ENCODE results near the gene CRYBG1.

CRYBG1 gene

GRCh38 chr6:106477146-106477545 is 116.6 kb downstream of the CRYBG1 start:
- TF ChIP-seq GABPA (IDR thresholded peaks at IDR 0.05; ENCODE audit: low read depth) (no peak), SPI1 (IDR thresholded peaks at IDR 0.05; ENCODE audit: borderline replicate concordance, low read depth) (peak; percentile 71; the same call in 1 of the 2 replicates)
- peak overlapping the region; percentile 73 for H3K27ac ChIP-seq (replicated peaks)
- no peak overlapping the region for H3K4me3 ChIP-seq (replicated peaks; ENCODE audit: insufficient read depth, low read length)
- no peaks in the 10 kb centered on the region for H3K27me3 ChIP-seq (ENCODE audit: insufficient read depth, poor library complexity, severe bottlenecking)
- no peak for DNase-seq (ENCODE audit: low read depth in 1 of 2, low spot score in 1 of 2)

- Histone ChIP-seq H3K4me3 (replicated peaks; ENCODE audit: insufficient read depth, low read length) (no peak overlapping the region), H3K27me3 (ENCODE audit: insufficient read depth, poor library complexity, severe bottlenecking) (no peaks in the 10 kb centered on the region), H3K27ac (replicated peaks) (peak overlapping the region; percentile 73)
- peak in 1 of 2 experiments; percentile 76 for DNase-seq (ENCODE audit: low read depth in 1 of 2, low spot score in 1 of 2)
- peak; percentile 45; the same call in 1 of the 2 replicates for TF ChIP-seq POLR2AphosphoS5 (IDR thresholded peaks at IDR 0.05; ENCODE audit: low read depth)
- TF ChIP-seq, protein P1, sequence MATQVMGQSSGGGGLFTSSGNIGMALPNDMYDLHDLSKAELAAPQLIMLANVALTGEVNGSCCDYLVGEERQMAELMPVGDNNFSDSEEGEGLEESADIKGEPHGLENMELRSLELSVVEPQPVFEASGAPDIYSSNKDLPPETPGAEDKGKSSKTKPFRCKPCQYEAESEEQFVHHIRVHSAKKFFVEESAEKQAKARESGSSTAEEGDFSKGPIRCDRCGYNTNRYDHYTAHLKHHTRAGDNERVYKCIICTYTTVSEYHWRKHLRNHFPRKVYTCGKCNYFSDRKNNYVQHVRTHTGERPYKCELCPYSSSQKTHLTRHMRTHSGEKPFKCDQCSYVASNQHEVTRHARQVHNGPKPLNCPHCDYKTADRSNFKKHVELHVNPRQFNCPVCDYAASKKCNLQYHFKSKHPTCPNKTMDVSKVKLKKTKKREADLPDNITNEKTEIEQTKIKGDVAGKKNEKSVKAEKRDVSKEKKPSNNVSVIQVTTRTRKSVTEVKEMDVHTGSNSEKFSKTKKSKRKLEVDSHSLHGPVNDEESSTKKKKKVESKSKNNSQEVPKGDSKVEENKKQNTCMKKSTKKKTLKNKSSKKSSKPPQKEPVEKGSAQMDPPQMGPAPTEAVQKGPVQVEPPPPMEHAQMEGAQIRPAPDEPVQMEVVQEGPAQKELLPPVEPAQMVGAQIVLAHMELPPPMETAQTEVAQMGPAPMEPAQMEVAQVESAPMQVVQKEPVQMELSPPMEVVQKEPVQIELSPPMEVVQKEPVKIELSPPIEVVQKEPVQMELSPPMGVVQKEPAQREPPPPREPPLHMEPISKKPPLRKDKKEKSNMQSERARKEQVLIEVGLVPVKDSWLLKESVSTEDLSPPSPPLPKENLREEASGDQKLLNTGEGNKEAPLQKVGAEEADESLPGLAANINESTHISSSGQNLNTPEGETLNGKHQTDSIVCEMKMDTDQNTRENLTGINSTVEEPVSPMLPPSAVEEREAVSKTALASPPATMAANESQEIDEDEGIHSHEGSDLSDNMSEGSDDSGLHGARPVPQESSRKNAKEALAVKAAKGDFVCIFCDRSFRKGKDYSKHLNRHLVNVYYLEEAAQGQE (IDR thresholded peaks at IDR 0.05; ENCODE audit: insufficient replicate concordance, low read depth), result no peak
Measured at GRCh38 chr6:106477790-106478189, 117.3 kb downstream of the CRYBG1 start.

DNA sequence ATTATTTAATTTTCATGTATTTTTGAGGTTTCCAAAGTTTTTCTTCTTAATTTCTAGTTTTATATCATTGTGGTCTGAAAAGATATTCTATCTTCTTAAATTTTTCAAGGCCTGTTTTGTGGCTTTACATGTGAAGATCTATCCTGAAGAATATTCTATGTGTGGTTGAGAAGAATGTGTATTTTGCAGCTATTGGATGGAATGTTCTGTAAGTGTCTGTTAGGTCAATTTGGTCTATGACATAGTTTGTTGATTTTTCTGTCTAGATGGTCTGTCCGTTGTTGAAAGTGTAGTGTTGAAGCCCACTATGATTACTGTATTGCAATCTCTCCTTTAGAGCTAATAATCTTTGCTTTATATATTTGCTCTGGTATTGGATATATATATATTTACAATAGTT is 125.7 kb downstream of the CRYBG1 start:
- H3K4me3 ChIP-seq (replicated peaks; ENCODE audit: insufficient read depth, low read length), result no peak overlapping the region
- TF ChIP-seq, protein P1 (IDR thresholded peaks at IDR 0.05; ENCODE audit: insufficient replicate concordance, low read depth), result no peak
- TF ChIP-seq GABPA (IDR thresholded peaks at IDR 0.05; ENCODE audit: low read depth) (no peak), POLR2AphosphoS5 (IDR thresholded peaks at IDR 0.05; ENCODE audit: low read depth) (no peak), SPI1 (IDR thresholded peaks at IDR 0.05; ENCODE audit: borderline replicate concordance, low read depth) (no peak)
- TF ChIP-seq, protein P2, sequence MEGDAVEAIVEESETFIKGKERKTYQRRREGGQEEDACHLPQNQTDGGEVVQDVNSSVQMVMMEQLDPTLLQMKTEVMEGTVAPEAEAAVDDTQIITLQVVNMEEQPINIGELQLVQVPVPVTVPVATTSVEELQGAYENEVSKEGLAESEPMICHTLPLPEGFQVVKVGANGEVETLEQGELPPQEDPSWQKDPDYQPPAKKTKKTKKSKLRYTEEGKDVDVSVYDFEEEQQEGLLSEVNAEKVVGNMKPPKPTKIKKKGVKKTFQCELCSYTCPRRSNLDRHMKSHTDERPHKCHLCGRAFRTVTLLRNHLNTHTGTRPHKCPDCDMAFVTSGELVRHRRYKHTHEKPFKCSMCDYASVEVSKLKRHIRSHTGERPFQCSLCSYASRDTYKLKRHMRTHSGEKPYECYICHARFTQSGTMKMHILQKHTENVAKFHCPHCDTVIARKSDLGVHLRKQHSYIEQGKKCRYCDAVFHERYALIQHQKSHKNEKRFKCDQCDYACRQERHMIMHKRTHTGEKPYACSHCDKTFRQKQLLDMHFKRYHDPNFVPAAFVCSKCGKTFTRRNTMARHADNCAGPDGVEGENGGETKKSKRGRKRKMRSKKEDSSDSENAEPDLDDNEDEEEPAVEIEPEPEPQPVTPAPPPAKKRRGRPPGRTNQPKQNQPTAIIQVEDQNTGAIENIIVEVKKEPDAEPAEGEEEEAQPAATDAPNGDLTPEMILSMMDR (IDR thresholded peaks at IDR 0.05; ENCODE audit: insufficient read depth, low read length), result no peak
- DNase-seq (ENCODE audit: low read depth in 1 of 2, low spot score in 1 of 2), result no peak

GRCh38 chr6:106488494-106489370 is 128.2 kb downstream of the CRYBG1 start:
- Histone ChIP-seq H3K27ac (replicated peaks) (no peak overlapping the region), H3K4me3 (replicated peaks; ENCODE audit: insufficient read depth, low read length) (no peak overlapping the region), H3K27me3 (ENCODE audit: insufficient read depth, poor library complexity, severe bottlenecking) (no peaks in the 10 kb centered on the region)
- TF ChIP-seq SPI1 (IDR thresholded peaks at IDR 0.05; ENCODE audit: borderline replicate concordance, low read depth) (no peak), GABPA (IDR thresholded peaks at IDR 0.05; ENCODE audit: low read depth) (no peak)
- TF ChIP-seq, protein P2 (IDR thresholded peaks at IDR 0.05; ENCODE audit: insufficient read depth, low read length), result no peak
- TF ChIP-seq, protein P1 (IDR thresholded peaks at IDR 0.05; ENCODE audit: insufficient replicate concordance, low read depth), result no peak
- no peak for DNase-seq (ENCODE audit: low read depth in 1 of 2, low spot score in 1 of 2)

More for the DNA sequence above, 125.7 kb downstream of the CRYBG1 start:
- H3K27me3 ChIP-seq (ENCODE audit: insufficient read depth, poor library complexity, severe bottlenecking), result no peaks in the 10 kb centered on the region
- no peak overlapping the region for H3K27ac ChIP-seq (replicated peaks)
